GM12878 (cell line): ENCODE results near the gene PRMT7. TPM values are rescaled to one million over a fixed set of nuclear protein-coding genes. Genes with fewer than 3 reads are reported as not detected.

ENCODE experiments used
- ATAC-seq: fragments of 200-7000 bp; cut with Tn5 transposase; 3 replicates; pipeline ENCODE4 v1.9.1; 2020; ENCODE audit warnings: mild to moderate bottlenecking, moderate library complexity
- BruUV-seq: library from RNA; stranded (reverse); fragments of 400-500 nt; replicated peaks from 2 replicates; lab custom pipeline; 2021; lab: Mats Ljungman, UMichigan
- CTCF ChIA-PET: fragments of 300-600 bp; sonication (Branson Sonifier 250); formaldehyde crosslinking; extraction: SDS; loops from one replicate; lab custom pipeline; 2021; ENCODE audit warnings: inconsistent platforms; lab: Yijun Ruan, JAX
- POLR2A ChIA-PET: fragments of 350-600 bp; formaldehyde crosslinking; extraction: SDS; loops from one replicate; lab custom pipeline; 2021; ENCODE audit warnings: inconsistent platforms; lab: Charles Lee
- RAD21 ChIA-PET: fragments of 300-600 bp; sonication (Branson Sonifier 250); formaldehyde crosslinking; loops from one replicate; lab custom pipeline; 2023; ENCODE audit warnings: antibody characterized with exemption; ENCODE audit not compliant: unreplicated experiment; lab: Charles Lee
- SMC1A ChIA-PET: fragments of 300-600 bp; sonication (Branson Sonifier 250); formaldehyde crosslinking; loops from one replicate; lab custom pipeline; 2023; ENCODE audit not compliant: unreplicated experiment, uncharacterized antibody; lab: Charles Lee
- DNase-seq: peaks from one replicate; pipeline ENCODE4 v3.0.0-alpha.2; 2011; ENCODE audit warnings: low read depth, low spot score
- FAIRE-seq: peaks from 3 replicates; lab custom pipeline; 2011; peaks lifted over from hg19 to GRCh38; lab: Jason Lieb, UNC
- H2AFZ ChIP-seq: 2 replicates; pipeline ENCODE4 v1.6.0; 2011; ENCODE audit warnings: low read depth, low read length, control low read depth; ENCODE audit not compliant: control insufficient read depth
- H3K27ac ChIP-seq: 2 replicates; pipeline ENCODE4 v1.5.1; 2011; ENCODE audit warnings: control low read depth; ENCODE audit not compliant: control insufficient read depth, insufficient read depth
- H3K27me3 ChIP-seq, 2 experiments: replicated peaks in 1 of 2; 2 replicates each; pipeline versions ENCODE4 v1.6.0 to v1.6.1; 2011; ENCODE audit warnings: low read length in 1 of 2; ENCODE audit not compliant: control insufficient read depth in 2 of 2, insufficient read depth in 2 of 2
- H3K36me3 ChIP-seq, 2 experiments: 2 replicates each; pipeline ENCODE4 v1.5.1; 2011; ENCODE audit warnings: low read length in 1 of 2; ENCODE audit not compliant: control insufficient read depth in 2 of 2, insufficient read depth in 2 of 2
- H3K4me1 ChIP-seq: 2 replicates; pipeline ENCODE4 v1.6.1; 2011; ENCODE audit warnings: mild to moderate bottlenecking, low read length, moderate library complexity, mixed read lengths; ENCODE audit not compliant: control insufficient read depth, insufficient read depth
- H3K4me2 ChIP-seq: 2 replicates; pipeline ENCODE4 v1.6.0; 2011; ENCODE audit warnings: control low read depth; ENCODE audit not compliant: control insufficient read depth, insufficient read depth
- H3K4me3 ChIP-seq: fragments of 200-600 bp; sonication (generic); 2 replicates; pipeline ENCODE4 v1.5.1; 2016
- H3K79me2 ChIP-seq: 2 replicates; pipeline ENCODE4 v1.6.0; 2011; ENCODE audit warnings: low read length; ENCODE audit not compliant: control insufficient read depth, insufficient read depth
- H3K9ac ChIP-seq: 2 replicates; pipeline ENCODE4 v1.8.0; 2011; ENCODE audit warnings: low read length, control low read depth, mixed read lengths; ENCODE audit not compliant: control insufficient read depth, insufficient read depth
- H3K9me3 ChIP-seq: replicated peaks from 3 replicates; pipeline ENCODE4 v1.5.1; 2011; ENCODE audit warnings: mild to moderate bottlenecking, low read length; ENCODE audit not compliant: control insufficient read depth, insufficient read depth
- H4K20me1 ChIP-seq: 2 replicates; pipeline ENCODE4 v1.6.0; 2011; ENCODE audit not compliant: control insufficient read depth, insufficient read depth
- BMI1 ChIP-seq: fragments of 450-650 bp; IDR thresholded peaks from 2 replicates; pipeline ENCODE4 v1.6.1; 2016; ENCODE audit warnings: mild to moderate bottlenecking, moderate library complexity, borderline replicate concordance
- E2F8 ChIP-seq: fragments of 450-650 bp; IDR thresholded peaks from 2 replicates; pipeline ENCODE4 v1.6.1; 2018; ENCODE audit warnings: mild to moderate bottlenecking, low read depth, moderate library complexity; ENCODE audit not compliant: partially characterized antibody
- EGR1 ChIP-seq, 2 experiments: IDR thresholded peaks; 1 replicate in 1 of 2; 2 replicates in 1 of 2; pipeline ENCODE4 v1.6.1; 2011 to 2012; ENCODE audit warnings: low read depth in 2 of 2, low read length in 2 of 2, borderline replicate concordance in 1 of 2, mild to moderate bottlenecking in 1 of 2, moderate library complexity in 1 of 2
- FOS ChIP-seq: IDR thresholded peaks from 3 replicates; pipeline ENCODE4 v1.6.1; 2011; ENCODE audit warnings: borderline replicate concordance; ENCODE audit not compliant: insufficient read length; ENCODE audit errors: extremely low read depth
- JUND ChIP-seq: IDR thresholded peaks from 2 replicates; pipeline ENCODE4 v1.6.1; 2012; ENCODE audit warnings: low read depth, mild to moderate bottlenecking, low read length, improper control_type of control experiment, moderate library complexity
- MYC ChIP-seq: IDR thresholded peaks from 2 replicates; pipeline ENCODE4 v1.6.1; 2011; ENCODE audit warnings: mild to moderate bottlenecking, low read length, moderate library complexity, inconsistent platforms; ENCODE audit not compliant: insufficient read depth, insufficient replicate concordance, insufficient read length, severe bottlenecking
- RBBP5 ChIP-seq: fragments of 200-600 bp; sonication (generic); conservative IDR thresholded peaks from 2 replicates; pipeline ENCODE4 v1.6.1; 2016
- USF2 ChIP-seq: IDR thresholded peaks from 2 replicates; pipeline ENCODE4 v1.6.1; 2011; ENCODE audit warnings: low read depth, low read length, improper control_type of control experiment, borderline replicate concordance
- WGBS: methylation state at CpG from one replicate; pipeline ENCODE4 v1.1.6; 2016; ENCODE audit warnings: low lambda C conversion rate; ENCODE audit not compliant: insufficient replicate concordance, insufficient coverage; ENCODE audit errors: missing lambda C conversion rate; 5-methylcytosine and 5-hydroxymethylcytosine counted together
- in situ Hi-C: fragments of 300-500 bp; cut with MboI; formaldehyde crosslinking; loops from 9 replicates; pipeline ENCODE4 v1.14.3; 2018; ENCODE audit warnings: mixed read lengths
- intact Hi-C: fragments of 100-400 bp; cut with micrococcal nuclease; formaldehyde crosslinking; loops from one replicate; pipeline ENCODE4 v1.14.2; 2022; ENCODE audit not compliant: unreplicated experiment
- polyA plus RNA-seq, 11 experiments: library from polyadenylated mRNA; depleted of rRNA in 4 of 11; unstranded in 6 of 11; stranded (reverse) in 5 of 11; fragments of >200 nt; fragmentation: Nextera tagmentation in 4 of 11; fragmentation: Illumina TruSeq in 1 of 11; extraction: Ambion mirVana in 4 of 11; extraction: Trizol in 1 of 11; gene quantifications; 1 replicate in 1 of 11; 2 replicates in 10 of 11; pipeline versions ENCODE4 v1.2.1 to v1.2.3, GENCODE V29; 2011 to 2016; ENCODE audit warnings: inconsistent platforms in 2 of 11, missing spikeins in 2 of 11, low read depth in 1 of 11
- total RNA-seq, 4 experiments: library from RNA; depleted of rRNA in 3 of 4; stranded (reverse); fragments of >200 nt in 3 of 4; fragmentation: Illumina TruSeq in 1 of 4; extraction: Trizol in 1 of 4; gene quantifications; 2 replicates each; pipeline versions ENCODE4 v1.2.1 to v1.2.3, GENCODE V29; 2013 to 2021

The PRMT7 gene
- total and polyA plus RNA-seq, 10 of the 15 experiments (the other 5 are each of a cell fraction or from before 2014, with no cell fraction given), result 5.1 to 56.1 (median 42.0) TPM

- TF ChIP-seq FOS, result no peak
- no peak for TF ChIP-seq E2F8
- no peak for TF ChIP-seq RBBP5
- no peak for TF ChIP-seq BMI1
- TF ChIP-seq EGR1 (IDR thresholded peaks at IDR 0.05; ENCODE audit: borderline replicate concordance in 1 of 2, low read depth in 2 of 2, low read length in 2 of 2), result no peak
- TF ChIP-seq, all 136 proteins: peak for 0
Observed at GRCh38 chr16:68389006-68389405, 78.2 kb downstream of the PRMT7 start (continued).

GRCh38 chr16:68389750-68390371 lies 79.0 kb downstream of the PRMT7 start:
- ChIA-PET CTCF (interaction anchor here (0.5 to 1.7 kb wide), 6 partner anchors 8 to 133 kb away, joined by 3 to 6 read pairs (median 3); no protein-coding TSS in a partner anchor), RAD21 (no interaction called here), SMC1A (no interaction called here), POLR2A (no interaction called here)
- Histone ChIP-seq H3K27ac (no peak overlapping the region), H3K4me1 (no peaks in the 10 kb centered on the region), H3K36me3 (no peaks in the 10 kb centered on the region), H4K20me1 (no peaks in the 10 kb centered on the region), H3K27me3 (no peaks in the 10 kb centered on the region), H3K9me3 (no peaks in the 10 kb centered on the region), H2AFZ (no peak overlapping the region), H3K4me3 (no peak overlapping the region), H3K9ac (no peak overlapping the region), H3K4me2 (no peak overlapping the region), H3K79me2 (no peaks in the 10 kb centered on the region)
- ATAC-seq, result no peak
- in situ Hi-C loops (no loop called here), intact Hi-C loops (no loop called here)
- TF ChIP-seq JUND (no peak), MYC (no peak), USF2 (no peak), EGR1 (IDR thresholded peaks at IDR 0.05; ENCODE audit: borderline replicate concordance in 1 of 2, low read depth in 2 of 2, low read length in 2 of 2) (no peak)
- no peak for FAIRE-seq
- no peak for DNase-seq
- WGBS, result 50% methylated on average over 6 of the region's 6 CpGs
- no TSS peak for BruUV-seq
